Mucosa of rectum (tissue), 2 donors: Measurements from ENCODE around the gene CHRNA4.
"Not testable (repeated sequence)": the region's sequence is repeated elsewhere in the genome, so short reads cannot be mapped to it uniquely, and the experiment has no call there.

Experiments used
- H3K27ac ChIP-seq, 2 donors: one replicate each; pipeline ENCODE4 v1.7.0; 2013; ENCODE audit warnings: inconsistent platforms in 2 of 2, low read depth in 2 of 2, low read length in 2 of 2
- H3K27me3 ChIP-seq, 2 donors: one replicate each; pipeline ENCODE4 v1.7.0; 2013; ENCODE audit warnings: low read length in 2 of 2; ENCODE audit not compliant: control insufficient read depth in 2 of 2, insufficient read depth in 2 of 2
- H3K36me3 ChIP-seq, 2 donors: one replicate each; pipeline ENCODE4 v1.7.0; 2013; ENCODE audit warnings: low read length in 2 of 2; ENCODE audit not compliant: control insufficient read depth in 2 of 2, insufficient read depth in 2 of 2
- H3K4me1 ChIP-seq, 2 donors: one replicate each; pipeline ENCODE4 v1.7.0; 2013; ENCODE audit warnings: low read length in 2 of 2, mild to moderate bottlenecking in 1 of 2; ENCODE audit not compliant: control insufficient read depth in 2 of 2, insufficient read depth in 2 of 2
- H3K4me3 ChIP-seq, 2 donors: one replicate each; pipeline ENCODE4 v1.7.0; 2013; ENCODE audit warnings: low read length in 2 of 2
- H3K9ac ChIP-seq, 2 donors: one replicate each; pipeline ENCODE4 v1.7.0; 2013; ENCODE audit warnings: low read length in 2 of 2, low read depth in 1 of 2, mild to moderate bottlenecking in 1 of 2
- H3K9me3 ChIP-seq, 2 donors: one replicate each; pipeline ENCODE4 v1.7.0; 2013; ENCODE audit warnings: low read length in 2 of 2; ENCODE audit not compliant: control insufficient read depth in 2 of 2
- donor health status: healthy.
- donor health status: Normal muscosa, but diverticular disease.

The CHRNA4 gene

GRCh38 chr20:63386491-63386890, 25.3 kb upstream of the CHRNA4 start:
- H3K9me3 ChIP-seq = no peaks in the 10 kb centered on the region
- H3K9ac ChIP-seq = no peak overlapping the region
- no peak overlapping the region for H3K4me3 ChIP-seq
- H3K27ac ChIP-seq = no peak overlapping the region
- no peaks in the 10 kb centered on the region for H3K4me1 ChIP-seq
- no peaks in the 10 kb centered on the region for H3K27me3 ChIP-seq
- no peaks in the 10 kb centered on the region for H3K36me3 ChIP-seq

GRCh38 chr20:63385819-63386218, 24.7 kb upstream of the CHRNA4 start:
- no peaks in the 10 kb centered on the region for H3K27me3 ChIP-seq
- no peak overlapping the region for H3K27ac ChIP-seq
- H3K36me3 ChIP-seq = no peaks in the 10 kb centered on the region
- no peak overlapping the region for H3K4me3 ChIP-seq
- no peak overlapping the region for H3K9ac ChIP-seq
- H3K9me3 ChIP-seq = no peaks in the 10 kb centered on the region
- H3K4me1 ChIP-seq = no peaks in the 10 kb centered on the region

- Histone ChIP-seq H3K9ac (no peak overlapping the region), H3K9me3 (no peaks in the 10 kb centered on the region), H3K27ac (no peak overlapping the region), H3K4me1 (no peaks in the 10 kb centered on the region), H3K4me3 (no peak overlapping the region), H3K27me3 (no peaks in the 10 kb centered on the region), H3K36me3 (no peaks in the 10 kb centered on the region)
Observed at GRCh38 chr20:63384336-63384735, 23.2 kb upstream of the CHRNA4 start.

GRCh38 chr20:63383556-63383955, 22.4 kb upstream of the CHRNA4 start:
- Histone ChIP-seq H3K27me3 (no peaks in the 10 kb centered on the region), H3K4me1 (no peaks in the 10 kb centered on the region), H3K36me3 (no peaks in the 10 kb centered on the region), H3K27ac (no peak overlapping the region), H3K9ac (no peak overlapping the region), H3K4me3 (no peak overlapping the region), H3K9me3 (no peaks in the 10 kb centered on the region)

- Histone ChIP-seq H3K27ac (no peak overlapping the region), H3K27me3 (no peaks in the 10 kb centered on the region), H3K9me3 (no peaks in the 10 kb centered on the region), H3K4me1 (no peaks in the 10 kb centered on the region), H3K4me3 (no peak overlapping the region), H3K9ac (no peak overlapping the region), H3K36me3 (no peaks in the 10 kb centered on the region)
Observed at GRCh38 chr20:63382551-63383300, 21.6 kb upstream of the CHRNA4 start.

DNA sequence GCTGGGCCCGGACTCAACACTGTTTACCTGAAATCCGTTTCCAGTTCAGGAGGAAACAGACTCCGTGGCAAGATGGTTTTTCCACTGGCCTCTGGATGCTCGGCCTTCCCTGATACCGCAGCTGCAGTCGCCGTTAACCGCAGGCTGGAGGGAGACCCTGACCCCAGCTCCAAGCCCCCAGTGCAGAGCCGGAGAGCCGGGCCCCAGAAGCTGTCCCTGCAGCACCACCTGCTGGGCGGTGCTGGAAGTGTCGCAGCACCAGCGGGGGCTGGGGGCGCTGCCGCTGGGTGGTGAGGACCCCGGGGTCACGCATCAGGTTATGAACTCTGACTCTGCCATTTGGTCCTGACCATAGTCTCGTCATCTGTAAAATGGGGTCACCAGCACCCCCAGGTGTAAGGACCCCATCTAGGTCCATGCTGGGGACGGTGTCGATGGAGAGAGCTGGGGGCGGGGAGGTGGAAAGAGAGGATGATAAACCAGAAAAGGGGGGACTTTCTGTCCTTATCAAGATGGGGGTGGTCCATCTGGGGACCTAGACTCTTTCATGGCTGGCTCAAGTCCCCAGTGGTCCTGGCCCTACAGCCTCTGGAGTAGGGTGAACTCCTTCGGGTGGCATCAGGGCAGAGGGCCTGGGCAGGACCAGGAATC, 20.8 kb upstream of the CHRNA4 start:
- Histone ChIP-seq H3K4me1 (no peaks in the 10 kb centered on the region), H3K9me3 (no peaks in the 10 kb centered on the region), H3K9ac (no peak overlapping the region), H3K27ac (no peak overlapping the region), H3K27me3 (peaks cover 0 to 8% of the 10 kb centered on the region in 2 donors), H3K4me3 (no peak overlapping the region), H3K36me3 (no peaks in the 10 kb centered on the region)

DNA sequence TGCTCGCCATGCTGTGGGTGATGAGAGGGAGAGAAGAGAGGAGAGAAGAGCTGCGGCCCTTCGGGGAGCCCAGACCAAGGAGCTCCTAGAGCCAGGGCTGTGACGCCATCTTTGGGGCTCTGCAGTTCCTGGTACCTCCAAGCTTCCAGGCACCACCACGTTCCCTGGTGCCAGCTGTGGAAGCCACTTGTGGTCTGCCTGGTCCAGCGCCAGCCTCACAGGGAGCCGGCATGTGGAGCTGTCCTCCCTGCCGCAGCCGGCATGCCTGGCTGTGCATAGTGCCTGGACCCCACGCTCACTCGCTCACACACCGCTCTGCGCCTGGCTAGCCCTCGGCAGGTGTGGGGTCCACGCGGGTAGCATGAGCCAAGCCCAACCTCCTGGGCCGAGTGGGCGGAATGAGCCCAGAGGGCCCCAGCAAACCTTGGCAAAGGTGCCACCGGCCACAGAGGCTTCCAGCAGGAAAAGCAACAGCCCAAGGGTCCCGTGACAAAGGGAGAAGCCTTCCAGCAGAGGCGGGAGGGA, 19.3 kb upstream of the CHRNA4 start:
- H3K36me3 ChIP-seq = no peaks in the 10 kb centered on the region
- H3K27ac ChIP-seq = no peak overlapping the region
- H3K4me1 ChIP-seq = no peaks in the 10 kb centered on the region
- H3K9me3 ChIP-seq = no peaks in the 10 kb centered on the region
- no peak overlapping the region for H3K4me3 ChIP-seq
- H3K27me3 ChIP-seq = peaks cover 0 to 8% of the 10 kb centered on the region in 2 donors
- H3K9ac ChIP-seq = no peak overlapping the region

GRCh38 chr20:63379872-63380271, 18.7 kb upstream of the CHRNA4 start:
- not testable (repeated sequence) for H3K27me3 ChIP-seq, H3K9ac ChIP-seq

GRCh38 chr20:63379296-63379695, 18.1 kb upstream of the CHRNA4 start:
- H3K4me1 ChIP-seq = no peaks in the 10 kb centered on the region
- H3K9ac ChIP-seq = no peak overlapping the region
- peaks cover 0 to 8% of the 10 kb centered on the region in 2 donors for H3K27me3 ChIP-seq
- H3K27ac ChIP-seq = no peak overlapping the region
- no peaks in the 10 kb centered on the region for H3K36me3 ChIP-seq
- no peak overlapping the region for H3K4me3 ChIP-seq
- no peaks in the 10 kb centered on the region for H3K9me3 ChIP-seq

More at GRCh38 chr20:63379872-63380271, 18.7 kb upstream of the CHRNA4 start:
- H3K4me1 ChIP-seq, H3K9me3 ChIP-seq, H3K27ac ChIP-seq, H3K4me3 ChIP-seq, H3K36me3 ChIP-seq: not testable (repeated sequence)

- no peak overlapping the region for H3K27ac ChIP-seq
- H3K9me3 ChIP-seq = no peaks in the 10 kb centered on the region
- H3K4me1 ChIP-seq = no peaks in the 10 kb centered on the region
- peaks cover 0 to 8% of the 10 kb centered on the region in 2 donors for H3K27me3 ChIP-seq
- H3K4me3 ChIP-seq = no peak overlapping the region
- H3K36me3 ChIP-seq = no peaks in the 10 kb centered on the region
- no peak overlapping the region for H3K9ac ChIP-seq
Observed at GRCh38 chr20:63378626-63379025, 17.5 kb upstream of the CHRNA4 start.
